A549 treated with Hydrocortisone at 1 μM for 4 hours (cell line): ENCODE measurements around the gene RSAD1. TPM values are rescaled to one million over a fixed set of nuclear protein-coding genes. Genes with fewer than 3 reads are reported as not detected.

Experiments used
- total RNA-seq: library from RNA; stranded (reverse); fragments of 200-300 nt; extraction: Qiagen RNA extraction; gene quantifications from 5 replicates; pipeline ENCODE4 v1.2.3, GENCODE V29; 2022

RSAD1 gene
- 29.5 to 34.2 TPM (median 31.0 TPM) in 5 replicates for total RNA-seq

GRCh38 chr17:50478391-50479381 is at the start of gene RSAD1:
Gene RSAD1 (plus strand): TSS chr17:50478860. CDS start chr17:50478885, 25 bp downstream.

GRCh38 chr17:50468304-50469207 is 10.1 kb upstream of the RSAD1 start, which contains the start of gene CHAD:
Gene CHAD (minus strand): TSS chr17:50468880. CDS start chr17:50468813, 67 bp downstream.

GRCh38 chr17:50507871-50508572 is 29.4 kb downstream of the RSAD1 start, which contains the start of gene MYCBPAP:
Gene MYCBPAP (plus strand): TSS chr17:50508439. CDS start chr17:50508675, 236 bp downstream.

DNA sequence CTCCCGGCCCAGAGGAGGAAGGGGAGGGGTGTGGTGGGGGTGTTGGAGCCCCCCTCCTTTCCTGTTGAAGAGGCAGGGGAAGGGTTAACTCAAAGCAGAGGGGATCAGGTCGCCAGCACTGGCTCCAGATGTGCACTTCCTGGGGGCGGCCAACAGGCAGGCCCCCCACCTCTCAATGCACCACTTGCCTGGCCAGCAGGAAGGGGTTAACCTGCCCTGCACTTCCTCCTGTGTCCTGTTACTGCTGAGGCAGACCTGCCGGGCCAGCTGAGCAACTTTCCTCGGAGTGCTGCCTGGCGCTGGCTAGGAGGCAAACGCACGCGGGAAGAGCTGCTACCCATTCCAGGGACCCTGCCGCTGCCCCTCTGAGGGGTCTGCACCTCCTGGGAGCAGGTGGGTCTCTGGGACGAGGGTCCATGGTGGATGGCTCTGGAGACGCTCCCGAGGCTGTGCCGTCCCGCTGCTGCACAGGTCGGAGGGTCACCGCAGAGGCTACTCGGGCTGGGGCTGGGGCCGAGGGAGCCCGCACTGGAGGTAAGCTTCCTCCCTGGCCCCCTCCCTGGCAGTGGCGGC is 53.9 kb downstream of the RSAD1 start, which contains the start of gene EPN3:
TSS of gene EPN3 (plus strand) at position 284 of the 573 bp plus-strand sequence. CDS start 3,822 bp downstream, outside the sequence.

Other genes with a start within 250 kb of the RSAD1 start
- 14.9 to 23.2 TPM (median 16.1 TPM) in 5 replicates for gene TMEM92, start 204.4 kb upstream of the RSAD1 start, total RNA-seq
- gene XYLT2, start 132.7 kb upstream of the RSAD1 start, total RNA-seq = 17.9 to 22.2 TPM (median 21.9 TPM) in 5 replicates
- gene MRPL27, start 105.7 kb upstream of the RSAD1 start, total RNA-seq = 135 to 165 TPM (median 141 TPM) in 5 replicates
- 15.6 to 16.3 TPM (median 16.0 TPM) in 5 replicates for gene EME1, start 105.6 kb upstream of the RSAD1 start, total RNA-seq
- 230 to 265 TPM (median 238 TPM) in 5 replicates for gene LRRC59, start 81.3 kb upstream of the RSAD1 start, total RNA-seq
- 10.9 to 16.3 TPM (median 12.8 TPM) in 5 replicates for gene ACSF2, start 52.6 kb upstream of the RSAD1 start, total RNA-seq
- gene CHAD, start 10.0 kb upstream of the RSAD1 start, total RNA-seq = not detected in 5 replicates
- gene MYCBPAP, start 29.6 kb downstream of the RSAD1 start, total RNA-seq = 0.45 to 0.63 TPM (median 0.60 TPM) in 5 replicates
- gene EPN3, start 53.9 kb downstream of the RSAD1 start, total RNA-seq = 0.14 to 0.33 TPM (median 0.22 TPM) in 5 replicates
- gene SPATA20, start 68.3 kb downstream of the RSAD1 start, total RNA-seq = 72.8 to 84.0 TPM (median 79.6 TPM) in 5 replicates
- 3.4 to 4.1 TPM (median 3.8 TPM) in 5 replicates for gene CACNA1G, start 81.9 kb downstream of the RSAD1 start, total RNA-seq
- gene ABCC3, start 156.0 kb downstream of the RSAD1 start, total RNA-seq = 112 to 143 TPM (median 131 TPM) in 5 replicates
- gene ANKRD40, start 229.1 kb downstream of the RSAD1 start, total RNA-seq = 45.7 to 54.7 TPM (median 48.8 TPM) in 5 replicates
- 64.3 to 104 TPM (median 89.3 TPM) in 5 replicates for gene LUC7L3, start 240.7 kb downstream of the RSAD1 start, total RNA-seq